ENCODE data around the gene KLF3. TPM values are rescaled to one million over a fixed set of nuclear protein-coding genes. Genes with fewer than 3 reads are reported as not detected.

The KLF3 gene
- polyA plus RNA-seq, 1 donor from 2014 or later = 12.3 TPM

- Histone ChIP-seq H3K4me3 (ENCODE audit: low read length) (no peak overlapping the region), H3K4me2 (ENCODE audit: low read length) (no peak overlapping the region), H3K9me2 (ENCODE audit: insufficient read depth, low read length) (no peaks in the 10 kb centered on the region), H3F3A (ENCODE audit: insufficient read depth, low read length, poor library complexity, severe bottlenecking) (no peaks in the 10 kb centered on the region), H2AFZ (ENCODE audit: low read depth, low read length) (no peak overlapping the region), H3K9ac (ENCODE audit: low read length) (no peak overlapping the region), H3K27ac (ENCODE audit: low read length) (no peak overlapping the region), H3K79me2 (replicated peaks; ENCODE audit: insufficient read depth, low read length) (no peaks in the 10 kb centered on the region), H3K36me3 (ENCODE audit: insufficient read depth, low read length) (peaks cover 19% of the 10 kb centered on the region), H3K27me3 (ENCODE audit: insufficient read depth, low read depth, low read length) (no peaks in the 10 kb centered on the region), H4K20me1 (ENCODE audit: insufficient read depth) (no peaks in the 10 kb centered on the region), H3K9me3 (ENCODE audit: low read length) (no peaks in the 10 kb centered on the region)
- no peak for TF ChIP-seq SMC3 (conservative IDR thresholded peaks at IDR 0.05; ENCODE audit: poor library complexity)
- no peak for TF ChIP-seq TAF1 (IDR thresholded peaks at IDR 0.05; ENCODE audit: low read depth)
- TF ChIP-seq CTCF (IDR thresholded peaks at IDR 0.05; ENCODE audit: poor library complexity, severe bottlenecking) = no peak
- TF ChIP-seq RAD21 (conservative IDR thresholded peaks at IDR 0.05) = no peak
- no peak for TF ChIP-seq REST (IDR thresholded peaks at IDR 0.05; ENCODE audit: borderline replicate concordance)
- TF ChIP-seq EZH2 (IDR thresholded peaks at IDR 0.05; ENCODE audit: borderline replicate concordance, insufficient read depth, low read length, poor library complexity, severe bottlenecking) = no peak
- no peak for TF ChIP-seq EP300 (conservative IDR thresholded peaks at IDR 0.05; ENCODE audit: poor library complexity, severe bottlenecking)
- TF ChIP-seq MXI1 (conservative IDR thresholded peaks at IDR 0.05; ENCODE audit: poor library complexity, severe bottlenecking) = no peak
- TF ChIP-seq POLR2AphosphoS5 (IDR thresholded peaks at IDR 0.05) = no peak
Measured at GRCh38 chr4:38684951-38685844, 21.2 kb downstream of the KLF3 start.

GRCh38 chr4:38686682-38687081 lies 22.7 kb downstream of the KLF3 start:
- TF ChIP-seq RAD21 (conservative IDR thresholded peaks at IDR 0.05) = no peak
- TF ChIP-seq EP300 (conservative IDR thresholded peaks at IDR 0.05; ENCODE audit: poor library complexity, severe bottlenecking) = no peak
- TF ChIP-seq EZH2 (IDR thresholded peaks at IDR 0.05; ENCODE audit: borderline replicate concordance, insufficient read depth, low read length, poor library complexity, severe bottlenecking) = no peak
- TF ChIP-seq MXI1 (conservative IDR thresholded peaks at IDR 0.05; ENCODE audit: poor library complexity, severe bottlenecking) = no peak
- no peak for TF ChIP-seq POLR2AphosphoS5 (IDR thresholded peaks at IDR 0.05)
- no peak for TF ChIP-seq SMC3 (conservative IDR thresholded peaks at IDR 0.05; ENCODE audit: poor library complexity)
- TF ChIP-seq TAF1 (IDR thresholded peaks at IDR 0.05; ENCODE audit: low read depth) = no peak
- no peak for TF ChIP-seq REST (IDR thresholded peaks at IDR 0.05; ENCODE audit: borderline replicate concordance)
- TF ChIP-seq CTCF (IDR thresholded peaks at IDR 0.05; ENCODE audit: poor library complexity, severe bottlenecking) = no peak
- Histone ChIP-seq H3K27me3 (ENCODE audit: insufficient read depth, low read depth, low read length) (no peaks in the 10 kb centered on the region), H3K4me2 (ENCODE audit: low read length) (no peak overlapping the region), H4K20me1 (ENCODE audit: insufficient read depth) (no peaks in the 10 kb centered on the region), H3K9me3 (ENCODE audit: low read length) (no peaks in the 10 kb centered on the region), H3K4me3 (ENCODE audit: low read length) (no peak overlapping the region), H3K36me3 (ENCODE audit: insufficient read depth, low read length) (peaks cover 24% of the 10 kb centered on the region), H3K9me2 (ENCODE audit: insufficient read depth, low read length) (no peaks in the 10 kb centered on the region), H3K79me2 (replicated peaks; ENCODE audit: insufficient read depth, low read length) (no peaks in the 10 kb centered on the region), H3K9ac (ENCODE audit: low read length) (no peak overlapping the region), H2AFZ (ENCODE audit: low read depth, low read length) (no peak overlapping the region), H3F3A (ENCODE audit: insufficient read depth, low read length, poor library complexity, severe bottlenecking) (no peaks in the 10 kb centered on the region), H3K27ac (ENCODE audit: low read length) (no peak overlapping the region)

Data from neural cell (in vitro differentiated cells).